Ovary (tissue), 9 donors: ENCODE measurements around the gene SUMO3. TPM values are rescaled to one million over a fixed set of nuclear protein-coding genes. Genes with fewer than 3 reads are reported as not detected.

ENCODE experiments used
- DNase-seq, 5 donors: peaks; one replicate each; pipeline ENCODE4 v3.0.0-alpha.2; 2019 to 2020
- H3K27ac ChIP-seq, 2 donors: fragments of 200-600 bp; one replicate each; pipeline versions ENCODE4 v1.5.1 to v1.8.0; 2019 to 2022
- H3K27me3 ChIP-seq: fragments of 200-600 bp; one replicate; pipeline ENCODE4 v1.8.0; 2022
- H3K36me3 ChIP-seq: fragments of 200-600 bp; sonication (generic); one replicate; pipeline ENCODE4 v1.5.1; 2019
- H3K4me1 ChIP-seq: one replicate; pipeline ENCODE4 v1.8.1; 2013; ENCODE audit warnings: mild to moderate bottlenecking, moderate library complexity; ENCODE audit not compliant: insufficient read depth
- H3K4me3 ChIP-seq: fragments of 200-600 bp; sonication (generic); one replicate; pipeline ENCODE4 v1.5.1; 2017
- H3K9me3 ChIP-seq, 2 donors: fragments of 200-600 bp in 1 of 2; sonication (generic) in 1 of 2; one replicate each; pipeline versions ENCODE4 v1.5.1 to v1.8.1; 2013 to 2019; ENCODE audit warnings: mild to moderate bottlenecking in 1 of 2, moderate library complexity in 1 of 2
- CTCF ChIP-seq, 3 donors: fragments of 450-650 bp in 2 of 3; fragments of 200-600 bp in 1 of 3; IDR thresholded peaks; one replicate each; pipeline versions ENCODE4 v1.5.1 to v1.8.0; 2016 to 2022; ENCODE audit warnings: antibody characterized with exemption in 3 of 3, mild to moderate bottlenecking in 1 of 3
- EP300 ChIP-seq: sonication (generic); formaldehyde crosslinking; IDR thresholded peaks from one replicate; pipeline ENCODE4 v1.6.1; 2017; ENCODE audit warnings: antibody characterized with exemption
- POLR2A ChIP-seq: fragments of 450-650 bp; IDR thresholded peaks from one replicate; pipeline ENCODE4 v1.6.1; 2017; ENCODE audit warnings: antibody characterized with exemption, mild to moderate bottlenecking, moderate library complexity
- WGBS, 3 donors: extraction: QIAGEN DNeasy Blood & Tissue Kit in 1 of 3; methylation state at CpG; one replicate each; pipeline versions ENCODE4 v1.1.5 to v1.1.7; 2013 to 2017; 5-methylcytosine and 5-hydroxymethylcytosine counted together
- intact Hi-C, 4 donors: fragments of 100-400 bp; cut with DNase I; formaldehyde crosslinking; loops; one replicate each; pipeline versions ENCODE4 v1.11.0 to v1.15.1; 2022 to 2023
- polyA plus RNA-seq, 2 donors: library from polyadenylated mRNA; stranded (reverse); fragments of 200-250 nt in 1 of 2; fragments of 350-450 nt in 1 of 2; fragmentation: Illumina TruSeq in 1 of 2; extraction: RNeasy Lipid Tissue Mini Kit (QIAGEN cat#74804) in 1 of 2; gene quantifications; one replicate each; pipeline ENCODE4 v1.2.3, GENCODE V29; 2013 to 2014
- total RNA-seq, 7 donors: library from RNA; depleted of rRNA in 2 of 7; stranded (reverse); fragments of >200 nt in 2 of 7; fragmentation: NEBNext Ultra II Directional in 3 of 7; extraction: Animal tissue kit (Norgen Biotek cat#: 25700) in 3 of 7; gene quantifications; one replicate each; pipeline versions ENCODE4 v1.1.0 to v1.2.4, GENCODE V29; 2016 to 2023
- donor health status: DM: no; HTN: no; CAD: no; lungs with moderate emphysema.
- donor health status: DM: no; HTN: no; CAD: no.
- donor health status: Bipolar disorder and iron deficiency.
- donor health status: DM: yes; HTN: yes; CAD: no.
- donor health status: DM: no; HTN: no; CAD: no.
- donor health status: DM: yes; HTN: yes; CAD: no.

Gene SUMO3
- total and polyA plus RNA-seq, 9 donors = 45.3 to 108 (median 74.3) TPM

GRCh38 chr21:44799646-44800045 lies 18.2 kb downstream of the SUMO3 start:
- H3K36me3 ChIP-seq = no peaks in the 10 kb centered on the region
- whole genome bisulfite sequencing, 3 donors = 44 to 59% (median 44%) methylated on average over 1 of the region's 1 CpG

GRCh38 chr21:44797775-44798174 lies 20.1 kb downstream of the SUMO3 start:
- no peak for DNase-seq
- H3K27me3 ChIP-seq = no peaks in the 10 kb centered on the region
- intact Hi-C loops = loop anchor here in 2 of 4 donors (5.0 to 10.0 kb wide), 3 partner anchors 145 to 293 kb away; partner anchors contain the start of gene SLX9 (in 1 of the 2)
- no peaks in the 10 kb centered on the region for H3K36me3 ChIP-seq
- 87 to 95% (median 94%) methylated on average over 2 of the region's 2 CpGs for WGBS, 3 donors
- H3K4me3 ChIP-seq = no peak overlapping the region
- TF ChIP-seq EP300 (no peak), CTCF (IDR thresholded peaks at IDR 0.05) (no peak), POLR2A (no peak)
- H3K9me3 ChIP-seq = no peaks in the 10 kb centered on the region
- H3K27ac ChIP-seq = no peak overlapping the region
- H3K4me1 ChIP-seq = peaks cover 4% of the 10 kb centered on the region

More at GRCh38 chr21:44799646-44800045, 18.2 kb downstream of the SUMO3 start:
- no peaks in the 10 kb centered on the region for H3K9me3 ChIP-seq
- no peaks in the 10 kb centered on the region for H3K27me3 ChIP-seq
- no peak for DNase-seq
- peaks cover 3% of the 10 kb centered on the region for H3K4me1 ChIP-seq
- intact Hi-C loops = loop anchor here in 2 of 4 donors (5.0 to 10.0 kb wide), 4 partner anchors 143 to 465 kb away; partner anchors contain the start of genes CFAP410 (in 1 of the 2) and SLX9 (in 1 of the 2)
- no peak overlapping the region for H3K4me3 ChIP-seq
- no peak overlapping the region for H3K27ac ChIP-seq
- TF ChIP-seq POLR2A (no peak), EP300 (no peak), CTCF (IDR thresholded peaks at IDR 0.05) (no peak)

- WGBS, 3 donors = 87 to 92% (median 88%) methylated on average over 11 of the region's 11 CpGs
- Histone ChIP-seq H3K4me3 (no peak overlapping the region), H3K36me3 (no peaks in the 10 kb centered on the region), H3K9me3 (no peaks in the 10 kb centered on the region), H3K27me3 (no peaks in the 10 kb centered on the region), H3K27ac (no peak overlapping the region), H3K4me1 (peaks cover 3% of the 10 kb centered on the region)
- TF ChIP-seq POLR2A (no peak), CTCF (IDR thresholded peaks at IDR 0.05) (no peak), EP300 (no peak)
- intact Hi-C loops = loop anchor here in 2 of 4 donors (5.0 to 10.0 kb wide), 3 partner anchors 147 to 291 kb away; partner anchors contain the start of gene SLX9 (in 1 of the 2)
- DNase-seq = no peak
Measured at GRCh38 chr21:44795342-44795741, 22.5 kb downstream of the SUMO3 start.

- TF ChIP-seq CTCF (IDR thresholded peaks at IDR 0.05) (no peak), EP300 (no peak), POLR2A (no peak)
- no peaks in the 10 kb centered on the region for H3K27me3 ChIP-seq
- no peak overlapping the region for H3K4me3 ChIP-seq
- WGBS, 3 donors = 21 to 26% (median 26%) methylated on average over 4 of the region's 4 CpGs
- DNase-seq = no peak
- H3K4me1 ChIP-seq = peaks cover 3% of the 10 kb centered on the region
- H3K27ac ChIP-seq = no peak overlapping the region
- no peaks in the 10 kb centered on the region for H3K36me3 ChIP-seq
- no peaks in the 10 kb centered on the region for H3K9me3 ChIP-seq
- intact Hi-C loops = loop anchor here in 2 of 4 donors (10.0 kb wide), 2 partner anchors 279 to 289 kb away; no protein-coding TSS in a partner anchor
Measured at GRCh38 chr21:44793592-44794374, 24.1 kb downstream of the SUMO3 start.
